Keratinocyte (primary cell): ENCODE measurements around the gene SCN1B.

Experiments
- EZH2 ChIP-seq: IDR thresholded peaks from one replicate; pipeline ENCODE4 v1.6.1; 2012; ENCODE audit warnings: inconsistent platforms, mild to moderate bottlenecking, low read length, moderate library complexity
- TF ChIP-seq, protein P1 (sequence below), 3 experiments: IDR thresholded peaks in 1 of 3; conservative IDR thresholded peaks in 1 of 3; optimal IDR thresholded peaks in 1 of 3; 2 replicates in 2 of 3; 3 replicates in 1 of 3; pipeline versions ENCODE3 to v1.5.1; 2011; ENCODE audit warnings: low read length in 3 of 3, mild to moderate bottlenecking in 3 of 3, moderate library complexity in 2 of 3, control low read depth in 1 of 3, inconsistent platforms in 1 of 3; ENCODE audit not compliant: insufficient read depth in 2 of 3; ENCODE audit errors: extremely low read depth in 1 of 3

DNA sequence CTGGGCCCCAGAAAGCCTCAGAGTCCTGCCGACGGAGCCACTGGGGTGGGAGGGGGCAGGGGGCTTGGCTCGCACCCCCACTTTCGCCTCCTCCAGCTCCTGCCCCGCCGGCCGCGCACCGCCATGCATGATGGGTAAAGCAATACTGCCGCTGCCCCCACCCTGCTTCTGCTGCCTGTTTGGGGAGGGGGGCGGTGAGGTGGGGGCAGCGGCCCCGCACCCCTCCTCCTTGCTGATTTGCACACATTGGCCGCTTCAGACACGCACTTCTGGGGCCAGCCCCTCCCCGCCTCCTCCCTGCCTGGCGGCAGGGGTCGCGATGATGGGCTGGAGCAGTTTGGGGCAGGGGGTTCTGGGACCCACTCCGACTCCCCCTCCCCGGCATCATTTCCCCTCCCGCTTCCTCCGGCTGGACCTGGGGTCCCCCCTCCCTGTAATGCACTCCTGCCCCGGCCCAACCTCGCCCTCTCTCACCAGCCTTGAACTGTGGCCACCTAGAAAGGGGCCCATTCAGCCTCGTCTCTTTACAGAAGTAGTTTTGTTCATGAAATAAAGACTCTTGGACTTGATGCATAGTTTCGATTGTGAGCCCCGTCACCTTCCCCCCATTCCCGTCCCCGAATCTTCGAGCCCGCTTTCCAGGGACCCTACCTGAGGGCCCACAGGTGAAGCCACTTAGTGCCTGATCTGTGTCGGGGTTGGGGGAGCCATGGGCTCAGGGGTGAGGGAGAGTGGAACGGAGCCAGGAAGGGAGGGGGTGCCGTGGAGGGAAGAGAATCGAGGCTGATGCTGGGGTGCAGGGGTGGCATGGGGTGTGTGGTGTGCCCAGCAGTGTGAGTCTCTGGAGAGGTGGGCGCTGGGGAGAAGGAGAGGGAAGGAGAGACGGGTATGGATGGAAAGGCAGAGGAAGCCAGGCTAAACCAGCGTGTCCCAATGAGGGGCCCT, 9.9 kb downstream of the SCN1B start:
- TF ChIP-seq, protein P1, sequence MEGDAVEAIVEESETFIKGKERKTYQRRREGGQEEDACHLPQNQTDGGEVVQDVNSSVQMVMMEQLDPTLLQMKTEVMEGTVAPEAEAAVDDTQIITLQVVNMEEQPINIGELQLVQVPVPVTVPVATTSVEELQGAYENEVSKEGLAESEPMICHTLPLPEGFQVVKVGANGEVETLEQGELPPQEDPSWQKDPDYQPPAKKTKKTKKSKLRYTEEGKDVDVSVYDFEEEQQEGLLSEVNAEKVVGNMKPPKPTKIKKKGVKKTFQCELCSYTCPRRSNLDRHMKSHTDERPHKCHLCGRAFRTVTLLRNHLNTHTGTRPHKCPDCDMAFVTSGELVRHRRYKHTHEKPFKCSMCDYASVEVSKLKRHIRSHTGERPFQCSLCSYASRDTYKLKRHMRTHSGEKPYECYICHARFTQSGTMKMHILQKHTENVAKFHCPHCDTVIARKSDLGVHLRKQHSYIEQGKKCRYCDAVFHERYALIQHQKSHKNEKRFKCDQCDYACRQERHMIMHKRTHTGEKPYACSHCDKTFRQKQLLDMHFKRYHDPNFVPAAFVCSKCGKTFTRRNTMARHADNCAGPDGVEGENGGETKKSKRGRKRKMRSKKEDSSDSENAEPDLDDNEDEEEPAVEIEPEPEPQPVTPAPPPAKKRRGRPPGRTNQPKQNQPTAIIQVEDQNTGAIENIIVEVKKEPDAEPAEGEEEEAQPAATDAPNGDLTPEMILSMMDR (optimal IDR thresholded peaks at IDR 0.05 in 1 of 3, IDR thresholded peaks at IDR 0.05 in 1 of 3, conservative IDR thresholded peaks at IDR 0.05 in 1 of 3; ENCODE audit: extremely low read depth in 1 of 3, insufficient read depth in 2 of 3, low read length in 3 of 3): no peak
- no peak for TF ChIP-seq EZH2
